GM18505 (cell line): Measurements from ENCODE around the gene UBE2Q1.

Source experiments
- ATAC-seq: cut with Tn5 transposase; IDR thresholded peaks from one replicate; pipeline ENCODE4 v1.9.1; 2021; ENCODE audit not compliant: unreplicated experiment
- POLR2A ChIP-seq: IDR thresholded peaks from 4 replicates; pipeline ENCODE4 v1.6.1; 2011; ENCODE audit warnings: borderline replicate concordance; ENCODE audit not compliant: insufficient read depth, insufficient read length; ENCODE audit errors: extremely low read depth

Gene UBE2Q1

GRCh38 chr1:154553056-154554030 lies 5.1 kb downstream of the UBE2Q1 start:
- no peak for ATAC-seq
- TF ChIP-seq POLR2A, result no peak

GRCh38 chr1:154552036-154552435 lies 6.4 kb downstream of the UBE2Q1 start:
- no peak for ATAC-seq
- no peak for TF ChIP-seq POLR2A

- TF ChIP-seq POLR2A, result no peak
Observed at GRCh38 chr1:154551474-154551873, 7.0 kb downstream of the UBE2Q1 start.

GRCh38 chr1:154550657-154551056 lies 7.8 kb downstream of the UBE2Q1 start:
- ATAC-seq, result no peak
- TF ChIP-seq POLR2A, result no peak

More at GRCh38 chr1:154551474-154551873, 7.0 kb downstream of the UBE2Q1 start:
- ATAC-seq, result no peak

- ATAC-seq, result no peak
- no peak for TF ChIP-seq POLR2A
Observed at GRCh38 chr1:154550070-154550469, 8.4 kb downstream of the UBE2Q1 start.

- no peak for ATAC-seq
- no peak for TF ChIP-seq POLR2A
Observed at GRCh38 chr1:154549202-154549770, 9.2 kb downstream of the UBE2Q1 start.

- no peak for TF ChIP-seq POLR2A
- ATAC-seq, result no peak
Observed at GRCh38 chr1:154548028-154548427, 10.4 kb downstream of the UBE2Q1 start.

GRCh38 chr1:154547105-154547732 lies 11.2 kb downstream of the UBE2Q1 start:
- ATAC-seq, result no peak

GRCh38 chr1:154546264-154547063 lies 12.0 kb downstream of the UBE2Q1 start:
- no peak for ATAC-seq

More at GRCh38 chr1:154547105-154547732, 11.2 kb downstream of the UBE2Q1 start:
- TF ChIP-seq POLR2A, result no peak

GRCh38 chr1:154541231-154541630 lies 17.2 kb downstream of the UBE2Q1 start:
- no peak for TF ChIP-seq POLR2A
- ATAC-seq, result no peak

More at GRCh38 chr1:154546264-154547063, 12.0 kb downstream of the UBE2Q1 start:
- no peak for TF ChIP-seq POLR2A

GRCh38 chr1:154539486-154540483 lies 18.7 kb downstream of the UBE2Q1 start:
- no peak for TF ChIP-seq POLR2A
- no peak for ATAC-seq

- ATAC-seq, result no peak
- no peak for TF ChIP-seq POLR2A
Observed at GRCh38 chr1:154536570-154536969, 21.9 kb downstream of the UBE2Q1 start.
